ENCODE measurements around the gene IDH3G. TPM values are rescaled to one million over a fixed set of nuclear protein-coding genes. Genes with fewer than 3 reads are reported as not detected.
"Not testable (repeated sequence)": the region's sequence is repeated elsewhere in the genome, so short reads cannot be mapped to it uniquely, and the experiment has no call there.

Gene IDH3G
- 116 and 127 TPM in 2 replicates for total RNA-seq (2014; rRNA removed; shearing (Covaris generic))

- DNase-seq (ENCODE audit: low spot score) = peak; percentile 97
Measured at GRCh38 chrX:153794018-153794896, at the start of gene IDH3G, which contains the start of gene SSR4. Gene IDH3G (minus strand): TSS chrX:153794375. CDS start chrX:153794326, 49 bp downstream. Gene SSR4 (plus strand): TSS chrX:153794668. CDS start chrX:153794688, 20 bp downstream.

- DNase-seq (ENCODE audit: low spot score) = no peak
Measured at GRCh38 chrX:153836921-153837320, 42.7 kb upstream of the IDH3G start.

- DNase-seq (ENCODE audit: low spot score) = no peak
Measured at GRCh38 chrX:153832728-153833127, 38.6 kb upstream of the IDH3G start.

GRCh38 chrX:153831429-153832150 lies 37.4 kb upstream of the IDH3G start:
- no peak for DNase-seq (ENCODE audit: low spot score)

GRCh38 chrX:153830640-153831428 lies 36.7 kb upstream of the IDH3G start:
- DNase-seq (ENCODE audit: low spot score) = no peak

GRCh38 chrX:153829799-153830639 lies 35.8 kb upstream of the IDH3G start, which contains the start of gene PDZD4:
Gene PDZD4 (minus strand): TSS chrX:153830544. CDS start chrX:153830298, 246 bp downstream.
- DNase-seq (ENCODE audit: low spot score) = no peak

GRCh38 chrX:153829549-153829798 lies 35.3 kb upstream of the IDH3G start:
- DNase-seq (ENCODE audit: low spot score) = no peak

GRCh38 chrX:153828723-153829548 lies 34.8 kb upstream of the IDH3G start:
- no peak for DNase-seq (ENCODE audit: low spot score)

- no peak for DNase-seq (ENCODE audit: low spot score)
Measured at GRCh38 chrX:153828308-153828707, 34.1 kb upstream of the IDH3G start.

GRCh38 chrX:153827903-153828302 lies 33.7 kb upstream of the IDH3G start:
- DNase-seq (ENCODE audit: low spot score) = no peak

GRCh38 chrX:153827016-153827415 lies 32.8 kb upstream of the IDH3G start:
- no peak for DNase-seq (ENCODE audit: low spot score)

- DNase-seq (ENCODE audit: low spot score) = no peak
Measured at GRCh38 chrX:153825042-153825441, 30.9 kb upstream of the IDH3G start.

GRCh38 chrX:153824348-153824747 lies 30.2 kb upstream of the IDH3G start:
- DNase-seq (ENCODE audit: low spot score) = no peak

- DNase-seq (ENCODE audit: low spot score) = no peak
Measured at GRCh38 chrX:153821066-153821465, 26.9 kb upstream of the IDH3G start.

- DNase-seq (ENCODE audit: low spot score) = no peak
Measured at GRCh38 chrX:153820601-153821000, 26.4 kb upstream of the IDH3G start.

- no peak for DNase-seq (ENCODE audit: low spot score)
Measured at GRCh38 chrX:153819384-153820040, 25.3 kb upstream of the IDH3G start.

GRCh38 chrX:153818571-153819383 lies 24.6 kb upstream of the IDH3G start:
- DNase-seq (ENCODE audit: low spot score) = peak; percentile 36

GRCh38 chrX:153818064-153818463 lies 23.9 kb upstream of the IDH3G start:
- DNase-seq (ENCODE audit: low spot score) = not testable (repeated sequence)

Data from A172 (cell line).